ENCODE measurements around the gene SPATA2L. TPM values are rescaled to one million over a fixed set of nuclear protein-coding genes. Genes with fewer than 3 reads are reported as not detected.

Gene SPATA2L
- total and polyA plus RNA-seq, 5 experiments from 2014 or later: 3.5 to 8.1 (median 6.4) TPM

- Mint-ChIP-seq H3K4me1 (peaks cover 17 to 75% (median 33%) of the 10 kb centered on the region in 4 donors), H3K4me3 (peak overlapping the region; percentile 26 to 83 (median 54)), H3K27ac (peak overlapping the region; percentile 60 to 92 (median 82)), H3K36me3 (peaks cover 0 to 86% (median 40%) of the 10 kb centered on the region in 3 donors), H3K9me3 (no peaks in the 10 kb centered on the region), H3K27me3 (no peaks in the 10 kb centered on the region)
- ATAC-seq: peak; percentile 72 to 88
- POLR2A ChIA-PET: interaction anchor here (0.9 to 14.8 kb wide), 9 partner anchors 10 to 128 kb away, joined by 3 to 235 read pairs (median 3); partner anchors contain the start of gene SPATA2L
- DNase-seq: peak in 8 of 10 donors; percentile 37 to 79 (median 58)
Observed at GRCh38 chr16:89737341-89738071, 36.0 kb upstream of the SPATA2L start.

- ATAC-seq (no peak), DNase-seq (no peak)
- Mint-ChIP-seq H3K4me1 (peaks cover 23 to 83% (median 40%) of the 10 kb centered on the region in 4 donors), H3K36me3 (peaks cover 0 to 96% (median 46%) of the 10 kb centered on the region in 3 donors), H3K9me3 (no peaks in the 10 kb centered on the region), H3K27ac (peak overlapping the region in 9 of 10 donors; percentile 25 to 92 (median 79)), H3K4me3 (peak overlapping the region in 8 of 10 donors; percentile 29 to 83 (median 60)), H3K27me3 (no peaks in the 10 kb centered on the region)
- POLR2A ChIA-PET: interaction anchor here (0.6 to 14.8 kb wide), 6 partner anchors 10 to 49 kb away, joined by 3 to 235 read pairs (median 5); partner anchors contain the start of gene SPATA2L
Observed at GRCh38 chr16:89736554-89736953, 35.0 kb upstream of the SPATA2L start.

- POLR2A ChIA-PET: interaction anchor here (0.6 to 14.8 kb wide), 7 partner anchors 8 to 50 kb away, joined by 3 to 235 read pairs (median 5); no protein-coding TSS in a partner anchor
- DNase-seq: no peak
- ATAC-seq: no peak
- peak overlapping the region in 2 of 10 donors; percentile 15 to 27 for H3K27ac Mint-ChIP-seq
- no peaks in the 10 kb centered on the region for H3K9me3 Mint-ChIP-seq
- H3K27me3 Mint-ChIP-seq: no peaks in the 10 kb centered on the region
- H3K36me3 Mint-ChIP-seq: peaks cover 0 to 95% (median 43%) of the 10 kb centered on the region in 3 donors
- H3K4me1 Mint-ChIP-seq: peaks cover 25 to 89% (median 43%) of the 10 kb centered on the region in 4 donors
- no peak overlapping the region for H3K4me3 Mint-ChIP-seq
Observed at GRCh38 chr16:89733792-89734191, 32.3 kb upstream of the SPATA2L start.

- POLR2A ChIA-PET: interaction anchor here (0.6 to 14.8 kb wide), 7 partner anchors 7 to 50 kb away, joined by 3 to 235 read pairs (median 5); no protein-coding TSS in a partner anchor
- H3K27me3 Mint-ChIP-seq: no peaks in the 10 kb centered on the region
Observed at GRCh38 chr16:89733322-89733721, 31.8 kb upstream of the SPATA2L start.

GRCh38 chr16:89732918-89733242, 31.4 kb upstream of the SPATA2L start:
- H3K4me1 Mint-ChIP-seq: peaks cover 25 to 86% (median 42%) of the 10 kb centered on the region in 4 donors
- no peak for DNase-seq
- H3K27me3 Mint-ChIP-seq: no peaks in the 10 kb centered on the region
- H3K4me3 Mint-ChIP-seq: peak overlapping the region in 1 of 10 donors; percentile 47
- POLR2A ChIA-PET: interaction anchor here (0.8 to 14.8 kb wide), 5 partner anchors 7 to 34 kb away, joined by 3 to 235 read pairs (median 5); no protein-coding TSS in a partner anchor
- no peaks in the 10 kb centered on the region for H3K9me3 Mint-ChIP-seq
- peak overlapping the region in 5 of 10 donors; percentile 35 to 76 (median 61) for H3K27ac Mint-ChIP-seq
- H3K36me3 Mint-ChIP-seq: peaks cover 0 to 95% (median 37%) of the 10 kb centered on the region in 3 donors
- no peak for ATAC-seq

More at GRCh38 chr16:89733322-89733721, 31.8 kb upstream of the SPATA2L start:
- ATAC-seq: no peak
- H3K9me3 Mint-ChIP-seq: no peaks in the 10 kb centered on the region
- peaks cover 0 to 95% (median 39%) of the 10 kb centered on the region in 3 donors for H3K36me3 Mint-ChIP-seq
- no peak for DNase-seq
- H3K4me1 Mint-ChIP-seq: peaks cover 25 to 88% (median 42%) of the 10 kb centered on the region in 4 donors
- peak overlapping the region in 1 of 10 donors; percentile 47 for H3K4me3 Mint-ChIP-seq
- H3K27ac Mint-ChIP-seq: peak overlapping the region in 1 of 10 donors; percentile 43

GRCh38 chr16:89732142-89732917, 30.8 kb upstream of the SPATA2L start:
- Mint-ChIP-seq H3K4me1 (peaks cover 24 to 86% (median 42%) of the 10 kb centered on the region in 4 donors), H3K36me3 (peaks cover 0 to 95% (median 34%) of the 10 kb centered on the region in 3 donors), H3K27me3 (no peaks in the 10 kb centered on the region), H3K4me3 (peak overlapping the region in 4 of 10 donors; percentile 17 to 62 (median 28)), H3K27ac (peak overlapping the region in 8 of 10 donors; percentile 33 to 70 (median 56)), H3K9me3 (no peaks in the 10 kb centered on the region)
- DNase-seq (no peak), ATAC-seq (no peak)
- POLR2A ChIA-PET: interaction anchor here (0.8 to 14.8 kb wide), 6 partner anchors 6 to 33 kb away, joined by 3 to 235 read pairs (median 5); no protein-coding TSS in a partner anchor

- peak overlapping the region in 6 of 10 donors; percentile 15 to 83 (median 58) for H3K27ac Mint-ChIP-seq
- POLR2A ChIA-PET: interaction anchor here (0.5 to 8.8 kb wide), 2 partner anchors 8 to 44 kb away, joined by 4 to 235 read pairs; no protein-coding TSS in a partner anchor
- no peak for DNase-seq
- H3K36me3 Mint-ChIP-seq: peaks cover 0 to 94% (median 34%) of the 10 kb centered on the region in 3 donors
- ATAC-seq: no peak
- H3K27me3 Mint-ChIP-seq: no peaks in the 10 kb centered on the region
- H3K4me1 Mint-ChIP-seq: peaks cover 28 to 84% (median 43%) of the 10 kb centered on the region in 4 donors
- H3K9me3 Mint-ChIP-seq: no peaks in the 10 kb centered on the region
- H3K4me3 Mint-ChIP-seq: peak overlapping the region in 2 of 10 donors; percentile 22 to 41
Observed at GRCh38 chr16:89730610-89731234, 29.2 kb upstream of the SPATA2L start.

GRCh38 chr16:89729863-89730593, 28.5 kb upstream of the SPATA2L start:
- Mint-ChIP-seq H3K27me3 (no peaks in the 10 kb centered on the region), H3K4me3 (peak overlapping the region in 4 of 10 donors; percentile 8 to 41 (median 19)), H3K4me1 (peaks cover 26 to 83% (median 40%) of the 10 kb centered on the region in 4 donors), H3K27ac (peak overlapping the region in 7 of 10 donors; percentile 20 to 83 (median 35)), H3K36me3 (peaks cover 0 to 93% (median 31%) of the 10 kb centered on the region in 3 donors), H3K9me3 (no peaks in the 10 kb centered on the region)
- ATAC-seq: no peak
- POLR2A ChIA-PET: interaction anchor here (1.1 to 8.8 kb wide), 2 partner anchors 9 to 33 kb away, joined by 3 to 235 read pairs; no protein-coding TSS in a partner anchor
- DNase-seq: no peak

GRCh38 chr16:89729293-89729692, 27.8 kb upstream of the SPATA2L start:
- no peak overlapping the region for H3K4me3 Mint-ChIP-seq

GRCh38 chr16:89727406-89728120, 26.1 kb upstream of the SPATA2L start:
- H3K4me1 Mint-ChIP-seq: peaks cover 30 to 75% (median 53%) of the 10 kb centered on the region in 4 donors
- H3K36me3 Mint-ChIP-seq: peaks cover 4 to 90% (median 27%) of the 10 kb centered on the region in 3 donors
- DNase-seq: no peak
- ATAC-seq: no peak
- peak overlapping the region; percentile 19 to 95 (median 74) for H3K4me3 Mint-ChIP-seq
- POLR2A ChIA-PET: interaction anchor here (0.6 to 13.7 kb wide), 5 partner anchors 11 to 122 kb away, joined by 3 to 262 read pairs (median 4); partner anchors contain the start of gene SPATA2L
- peak overlapping the region; percentile 34 to 89 (median 78) for H3K27ac Mint-ChIP-seq
- H3K9me3 Mint-ChIP-seq: no peaks in the 10 kb centered on the region
- no peaks in the 10 kb centered on the region for H3K27me3 Mint-ChIP-seq

More at GRCh38 chr16:89729293-89729692, 27.8 kb upstream of the SPATA2L start:
- Mint-ChIP-seq H3K9me3 (no peaks in the 10 kb centered on the region), H3K27ac (peak overlapping the region in 4 of 10 donors; percentile 39 to 74 (median 68)), H3K27me3 (no peaks in the 10 kb centered on the region), H3K4me1 (peaks cover 25 to 81% (median 44%) of the 10 kb centered on the region in 4 donors), H3K36me3 (peaks cover 0 to 91% (median 25%) of the 10 kb centered on the region in 3 donors)
- POLR2A ChIA-PET: interaction anchor here (1.1 to 8.8 kb wide), 2 partner anchors 9 to 33 kb away, joined by 3 to 235 read pairs; no protein-coding TSS in a partner anchor
- no peak for DNase-seq
- no peak for ATAC-seq

All from naive thymus-derived CD8-positive, alpha-beta T cell (primary cell).